DMS114 treated with DMSO at 0.1 percent for 48 hours (cell line): ENCODE results near the gene ATP9B.
"Not testable (repeated sequence)": the region's sequence is repeated elsewhere in the genome, so short reads cannot be mapped to it uniquely, and the experiment has no call there.

ENCODE experiments used
- DNase-seq: peaks from one replicate; lab custom pipeline; 2025; ENCODE audit not compliant: unreplicated experiment; lab: John Stamatoyannopoulos, UW

Gene ATP9B

GRCh38 chr18:79129120-79129519 lies 59.9 kb downstream of the ATP9B start:
- no peak for DNase-seq

- DNase-seq: no peak
Observed at GRCh38 chr18:79133724-79134123, 64.5 kb downstream of the ATP9B start.

DNA sequence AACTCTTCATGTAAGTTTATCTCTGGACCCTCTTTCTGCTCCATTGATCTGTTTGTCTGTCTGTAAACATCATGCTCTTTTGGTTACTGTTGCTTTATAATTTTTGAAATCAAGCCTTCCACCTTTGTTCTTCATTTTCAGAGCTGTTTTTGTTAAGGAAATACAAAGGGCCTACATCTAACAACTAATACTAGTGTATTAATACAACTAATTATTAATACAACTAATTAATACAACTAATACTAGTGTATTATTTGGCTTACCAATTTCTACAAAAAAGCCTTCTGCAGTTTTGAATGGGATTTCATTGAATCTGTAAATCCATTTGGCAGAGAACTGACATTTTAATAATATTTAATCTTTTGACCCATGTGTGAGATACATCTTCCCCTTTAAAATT lies 66.7 kb downstream of the ATP9B start:
- DNase-seq: no peak

- no peak for DNase-seq
Observed at GRCh38 chr18:79136742-79137141, 67.5 kb downstream of the ATP9B start.

DNA sequence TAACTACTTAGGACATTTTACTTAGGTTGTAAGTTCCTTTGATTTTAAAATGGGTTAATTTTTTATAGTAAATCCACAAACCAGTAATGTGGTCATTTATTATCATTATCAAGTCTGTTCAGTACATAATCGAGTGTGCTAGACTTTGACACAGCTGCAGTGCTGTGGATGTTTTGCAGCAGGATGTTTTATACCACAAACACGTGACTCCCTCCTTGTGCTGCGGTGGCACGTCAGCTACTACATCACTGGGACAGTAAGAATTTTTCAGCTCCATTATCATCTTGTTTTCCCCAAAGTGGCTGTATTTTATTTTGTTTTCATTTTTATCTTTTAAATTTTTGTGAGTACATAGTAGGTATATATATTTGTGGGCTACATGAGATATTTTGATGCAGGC lies 70.0 kb downstream of the ATP9B start:
- DNase-seq: no peak

DNA sequence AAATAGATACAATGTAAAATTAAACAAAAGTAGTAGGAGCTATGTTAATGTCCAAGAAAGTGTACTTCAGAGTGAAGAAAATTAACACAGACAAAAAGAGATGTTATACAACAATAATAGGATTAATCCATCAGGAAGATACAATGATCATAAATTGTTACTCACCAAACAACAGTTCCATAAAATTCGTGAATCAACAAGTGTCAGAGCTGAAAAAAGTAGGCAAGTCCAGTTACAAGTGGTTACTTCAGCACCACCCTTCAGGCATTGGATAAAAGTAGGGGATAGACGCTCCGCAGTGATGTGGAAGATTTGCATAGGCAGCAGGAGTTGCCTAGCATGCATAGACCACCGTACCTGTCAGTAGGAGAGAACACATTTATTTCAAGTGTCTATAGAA lies 77.8 kb downstream of the ATP9B start:
- no peak for DNase-seq

DNA sequence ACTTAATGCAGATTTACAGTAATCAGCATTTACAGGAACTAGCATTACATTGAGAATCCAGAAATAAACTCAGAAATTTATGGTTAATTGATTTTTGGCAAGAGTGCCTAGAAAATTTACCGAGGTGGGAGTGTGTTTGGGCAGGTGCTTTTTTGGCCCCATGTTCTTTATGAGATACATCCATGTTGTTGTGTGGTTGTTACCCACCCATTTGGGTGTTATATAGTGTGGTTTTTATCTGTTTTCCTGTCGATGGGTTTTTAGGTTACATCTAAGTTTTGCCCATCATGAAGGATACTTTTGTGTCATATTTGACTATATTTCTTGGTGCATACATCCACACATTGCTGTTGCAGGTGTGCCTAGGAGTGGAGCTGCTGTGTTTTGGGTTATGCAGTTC lies 82.0 kb downstream of the ATP9B start:
- DNase-seq: no peak

GRCh38 chr18:79156327-79156726 lies 87.1 kb downstream of the ATP9B start:
- DNase-seq: no peak

- DNase-seq: no peak
Observed at GRCh38 chr18:79164706-79165105, 95.5 kb downstream of the ATP9B start.

DNA sequence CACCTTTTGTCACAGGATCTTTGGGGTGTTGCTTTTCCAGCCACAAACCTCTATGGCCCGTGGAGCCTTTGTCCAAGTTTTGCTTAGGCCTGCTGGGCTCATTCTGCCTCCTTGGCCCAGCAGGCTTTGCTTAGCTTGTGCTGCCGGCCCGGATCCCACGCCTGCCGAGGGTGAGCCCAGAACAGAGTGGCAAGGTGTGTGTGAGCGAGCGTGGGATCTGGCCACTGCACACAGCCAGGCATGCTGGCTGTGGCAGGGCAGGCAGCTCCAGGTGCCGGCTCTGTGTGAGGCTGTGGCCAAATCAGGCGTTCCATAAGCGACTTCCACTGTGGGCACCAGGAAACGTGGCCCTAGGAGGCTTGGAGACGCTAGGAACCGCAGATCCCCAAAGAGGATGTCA lies 97.5 kb downstream of the ATP9B start:
- no peak for DNase-seq

GRCh38 chr18:79167526-79168190 lies 98.5 kb downstream of the ATP9B start:
- DNase-seq: no peak

DNA sequence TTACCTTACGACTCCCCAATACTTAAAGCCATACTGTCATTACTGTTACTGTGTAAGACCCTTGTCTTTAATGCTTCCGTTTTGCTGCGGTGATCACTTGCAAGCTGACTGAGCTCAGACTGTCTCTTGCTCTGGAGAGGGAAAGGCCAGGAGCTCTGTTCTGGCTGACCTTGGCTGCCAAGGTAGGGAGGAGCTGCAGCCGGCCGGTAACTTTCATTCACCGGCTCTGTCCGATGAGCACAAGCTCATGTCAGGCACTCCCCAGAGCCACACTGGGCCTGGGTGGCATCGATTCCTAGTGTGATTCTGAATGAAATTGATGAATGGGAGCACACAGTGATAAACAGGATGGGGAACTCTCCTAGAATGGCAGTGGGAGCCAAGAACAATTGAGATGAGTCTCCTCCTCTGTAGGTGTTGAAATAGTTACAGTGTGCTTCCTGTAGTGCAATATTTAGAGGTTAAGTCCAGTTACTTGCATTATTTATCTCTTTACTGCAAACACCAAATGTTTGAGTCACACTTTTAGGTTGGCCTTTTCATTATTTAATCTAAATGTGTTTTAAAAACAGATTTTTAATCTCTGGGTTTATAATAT lies 100.9 kb downstream of the ATP9B start:
- DNase-seq: no peak

DNA sequence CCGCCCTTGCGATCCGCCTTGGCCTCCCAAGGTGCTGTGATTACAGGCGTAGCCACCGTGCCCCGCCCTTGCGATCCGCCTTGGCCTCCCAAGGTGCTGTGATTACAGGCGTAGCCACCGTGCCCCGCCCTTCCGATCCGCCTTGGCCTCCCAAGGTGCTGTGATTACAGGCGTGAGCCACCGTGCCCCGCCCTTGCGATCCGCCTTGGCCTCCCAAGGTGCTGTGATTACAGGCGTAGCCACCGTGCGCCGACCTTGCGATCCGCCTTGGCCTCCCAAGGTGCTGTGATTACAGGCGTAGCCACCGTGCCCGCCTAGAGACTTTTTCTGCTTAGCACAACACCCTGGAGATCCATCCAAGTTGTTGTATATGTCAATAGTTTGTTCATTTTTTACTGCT lies 103.1 kb downstream of the ATP9B start:
- not testable (repeated sequence) for DNase-seq

DNA sequence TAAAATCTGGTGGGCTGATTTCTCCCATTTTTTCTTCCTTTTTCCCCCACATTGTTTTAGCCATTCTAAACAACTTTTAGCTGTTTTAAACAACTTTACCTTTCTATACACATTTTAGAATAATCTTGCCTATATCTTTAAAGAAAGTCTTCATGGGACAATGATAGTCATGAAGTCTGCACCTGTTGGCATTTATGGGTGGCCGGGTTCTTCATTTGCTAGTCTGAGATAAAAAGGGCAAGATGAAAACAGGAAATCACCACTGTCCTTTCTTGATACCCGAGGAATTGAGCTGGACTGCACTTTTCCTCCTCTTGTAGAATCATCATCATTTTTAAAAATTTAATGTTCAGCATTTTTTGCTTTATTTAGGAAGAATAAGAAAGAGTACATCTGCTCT lies 104.5 kb downstream of the ATP9B start:
- no peak for DNase-seq

GRCh38 chr18:79178113-79178531 lies 108.9 kb downstream of the ATP9B start:
- no peak for DNase-seq

DNA sequence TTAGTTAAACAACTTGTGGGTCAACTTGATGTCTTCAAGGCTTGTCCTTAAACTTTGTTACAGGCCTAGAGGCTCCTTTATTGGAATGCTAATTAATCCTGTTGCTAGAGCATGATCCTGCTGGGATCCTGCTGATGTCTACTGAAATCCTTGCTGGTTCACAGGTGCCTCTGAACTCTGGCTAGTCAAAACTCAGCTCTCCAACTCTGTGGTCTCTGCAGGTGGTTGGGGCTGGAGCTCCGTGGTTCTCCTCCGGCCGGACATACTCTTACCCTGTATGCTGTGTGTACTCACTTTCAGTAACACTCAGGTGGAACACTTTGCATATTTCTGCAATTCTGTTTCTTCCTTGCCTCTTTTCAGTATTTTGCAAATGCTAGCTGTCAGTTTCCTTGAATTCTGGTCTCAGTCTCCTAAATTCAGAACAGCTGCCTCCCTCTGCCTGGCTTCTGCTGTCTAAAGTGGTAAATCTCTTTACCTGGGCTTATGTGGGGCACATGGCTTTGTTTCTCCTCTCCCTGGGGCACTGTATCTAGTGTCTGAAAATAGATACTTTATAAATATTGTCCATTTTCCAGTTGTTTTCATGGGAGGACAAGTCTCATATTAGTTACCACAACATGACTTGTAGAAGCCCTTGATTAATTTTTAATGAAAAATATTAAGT lies 113.0 kb downstream of the ATP9B start:
- no peak for DNase-seq

DNA sequence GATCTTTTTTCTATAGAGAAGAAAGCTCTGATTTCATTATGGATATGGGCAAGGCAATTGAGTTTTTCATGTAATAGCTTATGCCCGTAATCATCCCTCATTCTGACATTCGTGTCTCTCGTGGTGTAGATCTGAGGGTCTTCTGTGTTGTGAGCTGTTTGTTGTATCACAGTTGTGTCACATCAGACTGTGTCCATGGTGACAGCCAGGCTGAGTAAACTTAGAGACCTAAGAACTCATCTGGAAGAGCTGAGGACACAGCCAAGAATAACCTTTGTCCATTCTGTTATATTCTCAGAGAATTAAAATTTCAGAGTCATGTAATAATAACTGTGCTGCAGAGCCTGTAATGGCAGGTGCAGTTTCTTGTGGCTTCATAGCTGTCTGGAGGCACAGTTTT lies 116.5 kb downstream of the ATP9B start:
- no peak for DNase-seq

GRCh38 chr18:79186649-79187048 lies 117.5 kb downstream of the ATP9B start:
- DNase-seq: no peak

DNA sequence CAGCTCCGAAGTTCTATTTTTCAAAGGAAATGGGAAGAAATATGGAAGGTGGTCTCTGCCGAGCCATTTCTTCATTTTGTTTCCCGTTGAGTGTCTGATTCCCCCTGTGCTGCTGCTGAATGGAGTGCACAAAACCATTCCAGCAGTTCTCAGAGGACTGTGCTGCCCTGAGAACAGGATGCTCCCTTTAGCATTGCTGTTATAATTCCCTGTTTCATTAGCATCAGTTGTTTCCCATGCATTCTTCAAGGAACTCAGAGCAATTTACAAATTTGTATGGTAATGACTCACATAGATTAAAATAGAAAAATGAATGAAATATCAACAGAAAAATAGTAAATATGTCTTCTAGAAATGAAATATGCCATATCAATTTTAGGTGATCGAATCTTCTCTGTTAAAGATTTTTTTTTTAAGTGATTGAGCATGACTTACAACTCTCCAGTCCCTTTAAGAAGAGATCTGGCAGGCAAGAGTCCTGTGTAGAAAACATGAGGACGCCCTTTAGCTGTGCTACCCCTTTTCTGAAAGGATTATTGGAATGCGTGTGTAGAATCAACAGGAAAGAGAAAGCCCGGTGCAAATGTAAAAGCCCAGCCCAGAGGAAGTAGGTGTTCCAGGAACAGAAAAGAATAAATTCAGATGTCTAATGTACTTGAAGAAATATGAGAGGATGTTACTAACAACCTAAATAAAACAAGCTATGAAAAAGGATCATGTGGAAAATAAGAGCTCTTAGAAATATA lies 118.5 kb downstream of the ATP9B start:
- no peak for DNase-seq

- DNase-seq: no peak
Observed at GRCh38 chr18:79191418-79191817, 122.2 kb downstream of the ATP9B start.

DNA sequence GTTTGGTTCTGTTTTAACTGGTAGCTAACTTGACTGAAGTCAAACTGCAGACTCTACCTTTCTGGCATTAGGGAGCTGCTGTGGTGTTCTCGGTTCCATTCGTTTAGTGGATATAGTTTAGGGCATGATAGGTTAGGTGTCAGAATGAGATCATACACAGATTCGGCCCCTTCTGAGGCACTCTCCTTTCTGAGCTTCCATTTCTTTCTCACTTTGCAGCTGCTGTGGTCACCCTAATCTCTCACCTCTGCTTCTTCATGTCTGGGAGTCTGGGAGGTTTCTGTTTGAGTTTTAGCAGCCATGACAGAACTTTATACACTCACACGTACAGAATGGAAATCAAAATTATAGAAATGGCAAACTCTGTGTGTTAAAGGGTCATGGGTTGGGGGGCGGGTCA lies 122.8 kb downstream of the ATP9B start:
- no peak for DNase-seq

DNA sequence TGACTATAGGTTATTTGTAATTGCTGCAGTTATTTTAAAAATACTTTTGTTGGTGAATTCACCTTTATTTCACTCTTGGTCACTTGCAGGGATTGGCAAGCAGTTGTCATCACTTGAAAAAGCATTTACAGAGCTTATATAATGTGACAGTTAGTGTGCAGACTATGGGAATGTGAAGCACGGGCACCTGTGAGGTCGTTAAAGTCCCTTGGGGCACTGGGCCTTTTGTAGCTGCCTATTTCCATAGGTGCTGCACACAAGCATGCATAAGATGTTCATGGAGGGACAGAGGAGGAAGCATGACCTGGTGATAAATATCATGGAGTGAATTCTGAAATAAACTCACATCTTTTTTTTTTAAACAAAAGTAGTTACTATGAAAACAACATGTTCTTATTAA lies 124.6 kb downstream of the ATP9B start:
- DNase-seq: no peak
